NCI-H748 treated with DMSO at 0.1 percent for 48 hours (cell line): Measurements from ENCODE around the gene CCDC7.
"Not testable (repeated sequence)": the region's sequence is repeated elsewhere in the genome, so short reads cannot be mapped to it uniquely, and the experiment has no call there.

ENCODE experiments used
- DNase-seq: peaks from one replicate; lab custom pipeline; 2025; lab: John Stamatoyannopoulos, UW

The CCDC7 gene

DNA sequence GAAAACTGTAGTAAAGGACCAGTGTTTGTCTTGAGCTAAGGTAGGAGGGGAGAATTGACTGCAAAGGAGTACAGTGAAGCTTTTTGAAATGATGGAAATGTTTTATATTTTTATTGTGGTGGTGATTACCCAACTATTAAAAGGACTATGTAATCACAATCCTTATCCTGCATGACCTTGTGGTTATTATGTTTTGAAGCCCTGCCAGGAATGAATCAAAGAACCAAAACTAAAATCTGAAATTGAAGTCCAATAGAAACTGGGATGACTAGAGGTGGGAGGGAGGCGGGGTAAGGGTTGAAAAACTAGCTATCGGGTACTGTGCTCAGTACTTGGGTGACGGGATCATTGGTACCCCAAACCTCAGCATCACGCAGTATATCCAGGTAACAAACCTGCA is 8.2 kb downstream of the CCDC7 start:
- DNase-seq, result no peak

DNA sequence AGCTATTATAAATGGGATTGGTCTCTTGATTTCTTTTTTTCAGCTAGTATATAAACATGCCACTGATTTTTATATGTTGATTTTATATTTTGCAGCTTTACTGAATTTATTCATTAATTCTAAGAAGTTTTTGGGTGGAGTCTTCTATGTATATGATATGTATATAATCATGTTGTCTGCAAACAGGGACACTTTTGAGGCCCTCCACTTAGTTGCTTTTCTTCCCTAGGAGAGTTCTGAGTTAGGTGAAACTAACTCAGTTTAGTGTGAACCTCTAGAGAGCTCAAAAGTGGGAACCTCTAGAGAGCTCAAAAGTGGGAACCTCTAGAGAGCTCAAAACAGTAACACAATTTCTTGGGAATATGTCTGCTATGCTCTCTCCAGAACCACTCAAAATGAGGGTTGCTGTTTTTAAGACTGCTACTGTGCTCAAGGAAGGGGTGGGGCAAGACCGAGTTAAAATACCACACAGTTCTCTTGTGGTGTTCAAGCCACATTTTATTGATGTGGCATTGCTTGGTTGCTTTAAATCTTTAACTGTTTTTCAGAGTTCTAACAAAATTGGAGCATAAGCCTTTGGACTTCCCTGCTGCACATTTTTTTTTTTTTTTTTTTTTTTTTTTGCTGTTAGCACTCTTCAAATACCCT is 13.2 kb downstream of the CCDC7 start:
- no peak for DNase-seq

DNA sequence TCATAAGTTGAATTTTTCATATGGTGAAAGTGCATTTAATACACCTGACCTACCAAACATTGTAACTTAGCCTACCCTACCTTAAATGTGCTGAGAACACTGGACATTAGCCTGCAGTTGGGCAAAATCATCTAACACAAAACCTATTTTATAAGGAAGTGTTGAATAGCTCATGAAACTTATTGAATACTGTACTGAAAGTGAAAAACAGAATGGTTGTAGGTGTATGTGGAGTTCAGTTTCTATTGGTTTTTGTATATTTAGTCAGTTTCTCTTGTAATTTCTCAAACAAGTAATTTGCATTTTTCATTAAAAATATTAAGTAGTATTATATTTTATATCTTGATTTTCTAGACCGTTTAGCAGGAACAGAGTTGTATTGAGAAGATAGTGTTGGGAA is 15.3 kb downstream of the CCDC7 start:
- DNase-seq, result no peak

DNA sequence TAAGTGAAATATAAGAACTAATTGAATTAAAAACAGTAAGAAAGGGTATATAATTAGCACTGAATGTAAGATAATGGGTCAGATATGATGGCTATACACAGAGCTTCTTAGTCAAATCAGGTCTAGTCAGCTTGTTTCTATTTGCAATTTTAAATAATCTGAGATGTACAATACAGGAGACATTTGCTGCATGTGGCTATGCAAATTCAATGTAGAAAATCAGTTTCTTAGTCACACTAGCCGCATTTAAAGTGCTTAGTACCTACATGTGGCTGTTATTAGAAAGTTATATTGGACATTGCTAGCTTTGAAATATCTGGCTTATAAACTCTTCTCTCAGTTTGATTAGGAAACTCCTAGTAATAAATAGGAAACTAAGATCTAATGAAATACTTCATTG is 25.3 kb downstream of the CCDC7 start:
- no peak for DNase-seq

DNA sequence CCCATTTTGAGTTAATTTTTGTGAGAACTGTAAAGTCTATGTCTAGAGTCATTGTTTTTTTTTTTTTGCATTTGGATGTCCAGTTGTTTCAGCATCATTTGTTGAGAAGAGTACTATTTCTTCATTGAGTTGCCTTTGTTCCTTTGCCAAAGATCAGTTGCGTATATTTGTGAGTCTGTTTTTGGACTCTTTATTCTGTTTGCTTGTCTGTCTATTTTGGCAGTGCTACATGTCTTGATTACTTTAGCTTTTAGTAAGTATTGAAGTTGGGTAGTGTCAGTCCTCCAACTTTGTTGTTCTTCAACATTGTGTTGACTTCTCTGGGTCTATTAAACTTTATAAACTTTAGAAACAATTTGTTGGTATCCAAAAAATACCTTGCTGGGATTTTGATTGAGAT is 31.6 kb downstream of the CCDC7 start:
- DNase-seq, result no peak

DNA sequence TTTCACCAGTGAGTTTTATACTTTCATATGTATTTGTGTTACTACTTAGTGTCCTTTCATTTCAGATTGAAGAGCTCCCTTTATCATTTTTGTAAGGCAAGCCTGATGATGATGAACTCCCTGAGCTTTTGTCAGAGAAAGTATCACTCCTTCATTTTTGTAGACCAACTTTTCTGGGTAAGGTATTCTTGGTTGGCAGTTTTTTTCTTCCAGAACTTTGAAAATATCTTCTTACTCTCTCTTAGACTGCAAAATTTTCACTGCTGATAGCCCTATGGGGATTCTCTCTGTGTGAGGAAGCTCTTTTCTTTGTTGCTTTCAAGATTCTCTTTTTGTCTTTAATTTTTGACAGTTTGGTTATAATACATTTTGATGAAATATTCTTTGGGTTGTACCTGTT is 35.7 kb downstream of the CCDC7 start:
- no peak for DNase-seq

DNA sequence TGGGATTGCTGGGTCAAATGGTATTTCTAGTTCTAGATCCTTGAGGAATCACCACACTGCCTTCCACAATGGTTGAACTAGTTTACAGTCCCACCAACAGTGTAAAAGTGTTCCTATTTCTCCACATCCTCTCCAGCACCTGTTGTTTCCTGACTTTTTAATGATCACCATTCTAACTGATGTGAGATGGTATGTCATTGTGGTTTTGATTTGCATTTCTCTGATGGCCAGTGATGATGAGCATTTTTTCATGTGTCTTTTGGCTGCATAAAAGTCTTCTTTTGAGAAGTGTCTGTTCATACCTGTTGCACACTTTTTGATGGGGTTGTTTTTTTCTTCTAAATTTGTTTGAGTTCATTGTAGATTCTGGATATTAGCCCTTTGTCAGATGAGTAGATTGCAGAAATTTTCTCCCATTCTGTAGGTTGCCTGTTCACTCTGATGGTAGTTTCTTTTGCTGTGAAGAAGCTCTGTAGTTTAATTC is 37.1 kb downstream of the CCDC7 start:
- not testable (repeated sequence) for DNase-seq

DNA sequence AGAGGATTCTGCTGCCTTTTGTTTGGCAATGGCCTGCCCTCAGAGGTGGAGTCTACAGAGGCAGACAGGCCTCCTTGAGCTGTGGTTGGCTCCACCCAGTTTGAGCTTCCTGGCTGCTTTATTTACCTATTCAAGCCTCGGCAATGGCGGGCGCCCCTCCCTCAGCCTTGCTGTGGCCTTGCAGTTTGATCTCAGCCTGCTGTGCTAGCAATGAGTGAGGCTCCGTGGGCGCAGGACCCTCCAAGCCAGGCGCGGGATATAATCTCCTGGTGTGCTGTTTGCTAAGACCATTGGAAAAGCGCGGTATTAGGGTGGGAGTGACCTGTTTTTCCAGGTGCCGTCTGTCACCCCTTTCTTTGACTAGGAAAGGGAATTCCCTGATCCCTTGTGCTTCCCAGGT is 42.1 kb downstream of the CCDC7 start:
- not testable (repeated sequence) for DNase-seq

DNA sequence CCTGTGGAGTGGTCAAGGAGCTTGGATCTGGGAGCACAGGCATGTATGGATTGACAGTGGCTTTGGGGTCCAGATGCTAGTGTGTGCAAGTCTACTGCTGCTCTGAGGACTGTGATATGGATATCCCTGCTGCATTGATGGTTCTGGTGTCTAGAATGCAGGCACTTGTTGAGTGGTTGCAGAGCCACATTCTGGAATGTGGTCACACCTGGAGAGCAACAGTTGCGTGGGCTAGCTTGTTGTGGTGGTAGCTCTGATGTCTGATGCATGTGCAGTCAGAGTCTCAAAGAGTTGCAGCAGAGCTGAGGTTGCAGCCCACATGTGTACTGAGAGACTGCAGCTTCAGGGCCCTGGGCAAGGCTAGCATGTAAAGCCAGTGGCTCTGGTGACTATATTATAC is 43.2 kb downstream of the CCDC7 start:
- no peak for DNase-seq

DNA sequence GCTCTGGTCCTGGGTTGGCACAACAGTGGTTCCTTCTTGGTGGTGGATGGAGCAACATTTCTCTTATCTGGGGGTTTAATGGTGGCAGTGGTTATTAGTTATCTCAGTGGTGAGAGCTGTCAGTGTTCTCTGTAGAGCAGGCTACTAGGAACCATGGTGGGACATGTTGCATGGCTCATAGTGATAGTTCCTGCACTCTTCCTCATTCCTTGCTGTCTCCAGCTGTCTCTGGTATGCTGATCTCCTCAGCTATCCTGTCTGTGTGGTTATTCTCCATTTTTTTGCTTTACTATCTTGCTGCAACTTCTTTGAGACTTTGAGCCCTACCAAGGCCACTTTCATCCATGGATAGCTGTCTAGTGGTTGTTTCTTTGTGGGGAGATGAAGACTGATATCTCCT is 44.0 kb downstream of the CCDC7 start:
- DNase-seq, result no peak

DNA sequence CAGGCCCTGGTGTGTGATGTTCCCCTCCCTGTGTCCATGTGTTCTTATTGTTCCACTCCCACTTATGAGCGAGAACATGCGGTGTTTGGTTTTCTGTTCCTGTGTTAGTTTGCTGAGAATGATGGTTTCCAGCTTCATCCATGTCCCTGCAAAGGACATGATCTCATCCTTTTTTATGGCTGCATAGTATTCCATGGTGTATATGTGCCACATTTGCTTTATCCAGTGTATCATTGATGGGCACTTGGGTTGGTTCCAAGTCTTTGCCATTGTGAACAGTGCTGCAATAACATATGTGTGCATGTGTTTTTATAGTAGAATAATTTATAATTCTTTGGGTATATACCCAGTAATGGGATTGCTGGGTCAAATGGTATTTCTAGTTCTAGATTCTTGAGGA is 48.6 kb downstream of the CCDC7 start:
- not testable (repeated sequence) for DNase-seq

DNA sequence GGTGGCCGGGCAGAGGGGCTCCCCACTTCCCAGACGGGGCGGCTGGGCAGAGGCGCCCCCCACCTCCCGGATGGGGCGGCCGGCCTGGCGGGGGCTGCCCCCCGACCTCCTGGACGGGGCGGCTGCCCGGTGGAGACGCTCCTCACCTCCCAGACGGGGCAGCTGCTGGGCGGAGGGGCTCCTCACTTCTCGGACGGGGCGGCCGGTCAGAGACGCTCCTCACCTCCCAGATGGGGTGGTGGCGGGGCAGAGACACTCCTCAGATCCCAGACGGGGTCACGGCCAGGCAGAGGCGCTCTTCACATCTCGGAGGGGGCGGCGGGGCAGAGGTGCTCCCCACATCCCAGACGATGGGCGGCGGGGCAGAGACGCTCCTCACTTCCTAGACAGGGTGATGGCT is 54.2 kb downstream of the CCDC7 start:
- DNase-seq, result not testable (repeated sequence)

DNA sequence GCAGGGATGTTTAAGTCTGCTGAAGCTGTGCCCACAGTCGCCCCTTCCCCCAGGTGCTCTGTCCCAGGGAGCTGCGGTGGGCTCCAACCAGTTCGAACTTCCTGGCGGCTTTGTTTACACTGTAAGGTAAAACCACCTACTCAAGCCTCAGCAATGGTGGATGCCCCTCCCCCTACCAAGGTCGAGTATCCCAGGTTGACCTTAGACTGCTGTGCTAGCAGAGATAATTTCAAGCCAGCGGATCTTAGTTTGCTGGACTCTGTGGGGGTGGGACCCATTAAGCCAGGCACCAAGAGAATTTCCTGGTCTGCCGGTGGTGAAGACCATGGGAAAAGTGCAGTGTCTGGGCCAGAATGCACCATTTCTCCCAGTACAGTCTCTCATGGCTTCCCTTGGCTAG is 56.0 kb downstream of the CCDC7 start:
- no peak for DNase-seq

DNA sequence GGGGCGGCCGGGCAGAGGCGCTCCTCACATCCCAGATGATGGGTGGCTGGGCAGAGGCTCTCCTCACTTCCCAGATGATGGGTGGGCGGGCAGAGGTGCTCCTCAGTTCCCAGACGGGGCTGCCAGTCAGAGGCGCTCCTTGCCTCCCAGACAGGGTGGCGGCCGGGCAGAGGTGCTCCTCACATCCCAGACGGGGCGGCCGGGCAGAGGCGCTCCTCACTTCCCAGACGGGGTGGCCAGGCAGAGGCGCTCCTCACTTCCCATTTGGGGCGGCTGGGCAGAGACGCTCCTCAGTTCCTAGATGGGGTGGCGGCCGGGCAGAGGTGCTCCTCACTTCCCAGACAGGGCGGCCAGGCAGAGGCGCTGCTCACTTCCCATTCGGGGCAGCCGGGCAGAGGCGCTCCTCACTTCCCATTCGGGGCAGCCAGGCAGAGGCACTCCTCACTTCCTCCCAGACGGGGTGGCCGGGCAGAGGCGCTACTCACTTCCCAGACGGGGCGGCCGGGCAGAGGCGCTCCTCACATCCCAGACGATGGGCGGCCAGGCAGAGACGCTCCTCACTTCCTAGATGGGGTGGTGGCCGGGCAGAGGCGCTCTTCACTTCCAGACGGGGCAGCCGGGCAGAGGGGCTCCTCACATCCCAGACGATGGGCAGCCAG is 60.0 kb downstream of the CCDC7 start:
- not testable (repeated sequence) for DNase-seq

DNA sequence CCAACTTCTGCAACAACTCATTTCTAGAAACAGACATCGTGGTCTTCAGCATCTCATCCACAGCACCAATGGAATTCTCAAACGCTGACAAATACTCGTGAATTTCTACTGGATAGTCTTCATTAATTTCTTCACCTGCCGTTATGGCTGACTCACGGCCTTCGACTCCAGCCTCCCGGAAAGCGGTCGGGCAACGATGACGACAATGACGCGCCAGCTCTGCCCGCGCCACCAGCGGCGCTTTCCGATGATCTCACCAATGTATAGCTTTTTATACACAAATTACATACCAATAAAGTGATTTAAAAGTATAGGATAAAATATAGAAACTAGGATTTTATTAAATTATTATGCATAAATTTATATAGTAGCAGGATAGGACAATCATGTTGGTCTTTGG is 65.7 kb downstream of the CCDC7 start:
- no peak for DNase-seq

DNA sequence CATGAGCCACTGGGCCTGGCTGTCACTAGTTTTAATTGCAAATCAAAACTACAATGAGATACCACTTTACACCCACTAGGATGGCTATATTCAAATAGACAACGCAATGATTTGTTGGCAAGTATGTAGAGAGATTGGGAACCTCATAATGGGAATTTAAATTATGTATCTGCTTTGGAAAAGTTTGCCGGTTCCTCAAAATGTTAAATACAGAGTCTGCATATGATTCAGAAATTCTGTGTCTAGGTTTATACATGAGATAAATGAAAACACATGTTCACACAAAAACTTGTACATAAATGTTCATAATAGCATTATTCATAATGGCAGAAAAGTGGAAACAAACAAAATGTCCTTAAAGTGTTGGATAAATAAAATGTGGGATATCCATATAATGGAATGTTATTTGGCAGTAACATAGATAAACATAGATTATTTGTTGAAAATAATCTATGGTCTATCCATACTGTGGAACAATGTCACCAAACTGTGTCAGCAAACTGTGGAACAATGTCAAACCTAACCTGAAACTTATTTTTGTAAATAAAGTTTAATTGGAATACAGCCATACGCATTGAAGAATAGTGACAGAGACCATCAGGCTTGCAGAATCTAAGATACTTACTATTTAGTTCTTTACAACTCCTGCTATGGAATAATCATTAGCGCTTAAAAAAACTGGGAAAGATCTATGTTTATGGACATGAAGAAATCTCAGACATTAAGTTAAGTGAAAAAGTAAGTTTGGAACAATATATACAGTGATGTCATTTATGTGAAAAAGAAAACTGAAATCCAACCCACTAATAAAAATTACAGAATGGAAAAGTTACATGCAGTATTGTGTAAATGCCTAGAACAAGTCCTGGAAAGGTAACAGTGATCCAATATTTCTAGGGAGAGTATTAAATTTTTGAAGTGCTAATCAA is 70.9 kb downstream of the CCDC7 start:
- no peak for DNase-seq

DNA sequence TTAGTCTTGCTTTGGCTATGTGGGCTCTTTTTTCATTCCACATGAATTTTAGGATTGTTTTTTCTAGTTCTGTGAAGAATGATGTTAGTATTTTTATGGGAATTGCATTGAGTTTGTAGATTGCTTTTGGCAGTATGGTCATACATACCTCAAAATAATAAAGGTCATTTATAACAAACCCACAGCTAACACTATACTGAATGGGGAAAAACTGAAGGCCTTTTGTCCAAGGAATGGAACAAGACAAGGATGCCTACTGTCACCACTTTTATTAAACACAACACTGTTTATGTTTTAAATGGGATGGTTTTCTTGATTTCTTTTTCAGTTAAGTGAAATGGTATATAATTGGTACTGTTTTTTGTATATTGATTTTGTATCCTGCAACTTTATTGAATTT is 84.3 kb downstream of the CCDC7 start:
- no peak for DNase-seq

DNA sequence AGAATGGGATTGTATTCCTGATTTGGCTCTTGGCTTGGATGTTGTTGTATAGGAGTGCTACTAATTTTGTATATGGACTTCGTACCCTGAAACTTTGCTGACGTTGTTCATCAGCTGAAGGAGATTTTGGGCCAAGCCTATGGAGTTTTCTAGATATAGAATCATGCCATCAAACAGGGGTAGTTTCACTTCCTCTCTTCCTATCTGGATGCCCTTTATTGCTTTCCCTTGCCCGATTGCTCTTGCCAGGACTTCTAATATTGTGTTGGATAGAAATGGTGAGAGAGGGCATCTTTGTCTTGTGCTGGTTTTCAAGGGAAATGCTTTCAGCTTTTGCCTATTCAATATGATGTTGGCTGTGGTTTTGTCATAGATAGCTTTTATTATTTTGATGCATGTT is 92.3 kb downstream of the CCDC7 start:
- no peak for DNase-seq

DNA sequence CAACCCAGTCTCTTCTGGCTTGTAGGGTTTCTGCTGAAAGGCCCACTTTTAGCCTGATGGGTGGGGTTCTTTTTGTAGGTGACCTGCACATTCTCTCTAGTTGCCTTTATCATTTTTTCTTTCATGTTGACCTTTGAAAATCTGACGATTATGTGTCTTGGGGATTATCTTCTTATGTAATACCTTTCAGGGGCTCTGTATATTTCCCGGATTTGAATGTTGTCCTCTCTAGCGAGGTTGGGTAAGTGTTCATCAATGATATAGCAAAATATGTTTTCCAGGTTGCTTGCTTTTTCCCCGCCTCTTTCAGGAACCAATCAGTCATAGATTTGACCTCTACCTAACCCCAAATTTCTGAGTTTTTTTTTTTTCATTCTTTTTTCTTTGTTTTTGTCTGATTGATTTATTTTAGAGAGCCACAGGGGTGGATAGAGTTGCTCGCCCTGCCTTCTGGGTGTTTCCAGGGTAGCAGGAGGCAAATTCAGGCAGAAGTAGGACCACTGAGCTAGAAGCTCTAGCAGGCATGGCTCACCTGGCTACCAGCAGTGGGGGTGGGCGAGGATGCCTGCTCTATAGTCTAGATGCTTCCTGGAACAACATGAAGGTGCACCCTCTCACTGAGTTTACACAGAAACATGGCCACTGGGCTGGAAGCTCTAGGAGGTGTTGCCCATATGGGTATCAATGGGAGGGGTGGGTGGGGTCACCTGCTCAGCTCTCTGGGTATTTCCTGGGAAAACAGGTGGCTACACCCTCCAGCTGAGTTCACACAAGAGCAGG is 94.9 kb downstream of the CCDC7 start:
- DNase-seq, result no peak

DNA sequence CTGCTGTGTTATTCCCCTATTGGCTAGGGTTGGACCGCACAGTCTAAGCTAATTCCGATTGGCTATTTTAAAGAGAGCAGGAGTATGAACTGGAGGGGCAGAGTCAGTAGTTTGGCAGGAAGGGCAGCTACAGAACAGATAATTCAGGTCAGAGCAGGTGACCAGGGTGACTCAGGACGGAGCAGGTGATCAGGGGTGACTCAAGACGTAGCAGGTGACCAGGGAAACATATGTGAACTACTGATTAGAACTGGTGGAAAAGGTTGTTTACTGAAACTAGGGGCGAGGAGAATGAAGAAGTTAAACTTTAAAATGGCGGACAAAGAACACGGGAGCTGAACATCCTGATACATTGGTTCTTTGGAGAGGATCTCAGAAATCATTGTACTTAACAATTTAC is 102.3 kb downstream of the CCDC7 start:
- DNase-seq, result no peak

DNA sequence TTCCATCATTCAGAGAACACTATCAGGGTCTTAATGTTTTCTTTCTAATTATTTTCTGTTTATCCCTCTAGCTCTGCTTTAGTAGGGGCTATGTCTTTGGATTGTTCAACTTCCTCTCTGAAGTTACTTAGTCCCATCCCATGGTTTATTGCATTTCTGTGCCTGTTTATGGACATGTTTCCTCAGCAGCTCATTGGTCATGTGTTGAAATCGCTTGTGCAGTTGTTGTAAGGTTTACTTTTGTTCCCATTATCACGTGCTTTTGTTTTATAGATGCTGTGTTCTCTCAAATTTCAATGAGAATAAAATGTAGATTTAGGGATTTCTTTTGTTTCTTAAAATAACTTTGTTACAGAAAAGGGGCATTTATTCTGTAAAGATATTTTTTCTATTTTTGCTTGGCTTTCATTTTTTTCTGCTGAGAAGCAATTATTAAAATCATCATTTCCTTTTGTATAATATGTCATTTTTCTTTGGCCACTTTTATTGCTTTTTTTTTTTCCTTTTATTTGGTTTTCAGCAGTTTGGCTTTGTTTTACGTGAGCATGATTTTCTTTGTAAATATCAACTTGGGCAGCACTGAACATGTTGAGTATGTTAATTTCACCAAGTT is 110.9 kb downstream of the CCDC7 start:
- no peak for DNase-seq

DNA sequence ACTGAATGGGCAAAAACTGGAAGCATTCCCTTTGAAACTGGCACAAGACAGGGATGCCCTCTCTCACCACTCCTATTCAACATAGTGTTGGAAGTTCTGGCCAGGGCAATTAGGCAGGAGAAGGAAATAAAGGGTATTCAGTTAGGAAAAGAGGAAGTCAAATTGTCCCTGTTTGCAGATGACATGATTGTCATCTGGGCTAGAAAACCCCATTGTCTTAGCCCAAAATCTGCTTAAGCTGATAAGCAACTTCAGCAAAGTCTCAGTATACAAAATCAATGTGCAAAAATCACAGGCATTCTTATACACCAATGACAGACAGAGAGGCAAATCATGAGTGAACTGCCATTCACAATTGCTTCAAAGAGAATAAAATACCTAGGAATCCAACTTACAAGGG is 116.8 kb downstream of the CCDC7 start:
- not testable (repeated sequence) for DNase-seq
